ENCODE results near the gene PHYH.
"Not testable (repeated sequence)": the region's sequence is repeated elsewhere in the genome, so short reads cannot be mapped to it uniquely, and the experiment has no call there.

PHYH gene

DNA sequence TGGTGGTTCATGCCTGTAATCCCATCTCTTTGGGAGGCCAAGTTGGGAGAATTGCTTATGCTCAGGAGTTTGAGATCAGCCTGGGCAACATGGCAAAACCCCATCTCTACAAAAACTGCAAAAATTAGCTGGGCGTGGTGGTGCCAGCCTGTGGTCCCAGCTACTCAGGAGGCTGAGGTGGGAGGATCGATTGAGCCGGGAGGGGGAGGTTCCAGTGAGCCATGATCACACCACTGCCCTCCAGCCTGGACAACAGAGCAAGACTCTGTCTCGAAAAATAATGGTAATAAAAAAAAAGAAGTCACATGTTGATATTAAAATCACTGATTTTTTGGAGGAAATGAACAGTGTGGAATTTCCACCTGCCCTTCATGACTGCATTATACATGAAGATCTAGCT, 15.8 kb downstream of the PHYH start:
- Histone ChIP-seq H3K27me3 (ENCODE audit: insufficient read depth, low read length, poor library complexity, severe bottlenecking) (no peaks in the 10 kb centered on the region), H3K9ac (ENCODE audit: low read depth, low read length, poor library complexity, severe bottlenecking) (no peak overlapping the region), H3K9me2 (replicated peaks; ENCODE audit: low read depth, low read length) (no peaks in the 10 kb centered on the region), H2AFZ (ENCODE audit: low read length) (no peak overlapping the region), H3K36me3 (ENCODE audit: insufficient read depth, low read length) (no peaks in the 10 kb centered on the region), H3K79me2 (ENCODE audit: insufficient read depth, low read length) (no peaks in the 10 kb centered on the region), H4K20me1 (ENCODE audit: insufficient read depth, low read length, poor library complexity, severe bottlenecking) (no peaks in the 10 kb centered on the region), H3F3A (ENCODE audit: low read depth) (no peaks in the 10 kb centered on the region), H3K4me3 (ENCODE audit: low read length, poor library complexity, severe bottlenecking) (no peak overlapping the region), H3K4me2 (ENCODE audit: low read depth, low read length, poor library complexity, severe bottlenecking) (no peak overlapping the region), H3K4me1 (ENCODE audit: insufficient read depth, low read length, poor library complexity, severe bottlenecking) (no peaks in the 10 kb centered on the region), H3K9me3 (ENCODE audit: insufficient read depth, low read depth, low read length) (no peaks in the 10 kb centered on the region)
- TF ChIP-seq EZH2phosphoT487 (IDR thresholded peaks at IDR 0.05; ENCODE audit: borderline replicate concordance), result no peak
- TF ChIP-seq, protein P1, sequence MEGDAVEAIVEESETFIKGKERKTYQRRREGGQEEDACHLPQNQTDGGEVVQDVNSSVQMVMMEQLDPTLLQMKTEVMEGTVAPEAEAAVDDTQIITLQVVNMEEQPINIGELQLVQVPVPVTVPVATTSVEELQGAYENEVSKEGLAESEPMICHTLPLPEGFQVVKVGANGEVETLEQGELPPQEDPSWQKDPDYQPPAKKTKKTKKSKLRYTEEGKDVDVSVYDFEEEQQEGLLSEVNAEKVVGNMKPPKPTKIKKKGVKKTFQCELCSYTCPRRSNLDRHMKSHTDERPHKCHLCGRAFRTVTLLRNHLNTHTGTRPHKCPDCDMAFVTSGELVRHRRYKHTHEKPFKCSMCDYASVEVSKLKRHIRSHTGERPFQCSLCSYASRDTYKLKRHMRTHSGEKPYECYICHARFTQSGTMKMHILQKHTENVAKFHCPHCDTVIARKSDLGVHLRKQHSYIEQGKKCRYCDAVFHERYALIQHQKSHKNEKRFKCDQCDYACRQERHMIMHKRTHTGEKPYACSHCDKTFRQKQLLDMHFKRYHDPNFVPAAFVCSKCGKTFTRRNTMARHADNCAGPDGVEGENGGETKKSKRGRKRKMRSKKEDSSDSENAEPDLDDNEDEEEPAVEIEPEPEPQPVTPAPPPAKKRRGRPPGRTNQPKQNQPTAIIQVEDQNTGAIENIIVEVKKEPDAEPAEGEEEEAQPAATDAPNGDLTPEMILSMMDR (conservative IDR thresholded peaks at IDR 0.05; ENCODE audit: low read length), result no peak

DNA sequence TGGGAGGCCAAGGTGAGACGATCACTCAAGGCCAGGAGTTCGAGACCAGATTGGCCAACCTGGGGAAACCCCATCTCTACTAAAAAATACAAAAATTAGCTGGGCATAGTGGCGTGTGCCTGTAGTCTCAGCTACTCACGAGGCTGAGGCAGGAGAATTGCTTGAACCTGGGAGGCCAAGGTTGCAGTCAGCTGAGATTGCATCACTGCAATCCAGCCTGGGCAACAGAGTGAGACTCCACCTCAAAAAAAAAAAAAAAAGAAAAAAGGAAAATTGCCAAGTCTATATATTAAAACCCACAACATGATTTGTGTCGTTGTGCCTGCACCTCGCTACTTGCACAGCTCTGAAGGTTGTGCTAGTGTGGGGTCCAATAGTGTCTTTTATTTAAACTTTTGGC, 17.5 kb downstream of the PHYH start:
- not testable (repeated sequence) for H3F3A ChIP-seq (ENCODE audit: low read depth); H3K9me3 ChIP-seq (ENCODE audit: insufficient read depth, low read depth, low read length); H2AFZ ChIP-seq (ENCODE audit: low read length); H4K20me1 ChIP-seq (ENCODE audit: insufficient read depth, low read length, poor library complexity, severe bottlenecking); H3K4me1 ChIP-seq (ENCODE audit: insufficient read depth, low read length, poor library complexity, severe bottlenecking); H3K4me2 ChIP-seq (ENCODE audit: low read depth, low read length, poor library complexity, severe bottlenecking); H3K9ac ChIP-seq (ENCODE audit: low read depth, low read length, poor library complexity, severe bottlenecking); H3K36me3 ChIP-seq (ENCODE audit: insufficient read depth, low read length); H3K79me2 ChIP-seq (ENCODE audit: insufficient read depth, low read length); H3K9me2 ChIP-seq (replicated peaks; ENCODE audit: low read depth, low read length); H3K4me3 ChIP-seq (ENCODE audit: low read length, poor library complexity, severe bottlenecking); H3K27me3 ChIP-seq (ENCODE audit: insufficient read depth, low read length, poor library complexity, severe bottlenecking)

DNA sequence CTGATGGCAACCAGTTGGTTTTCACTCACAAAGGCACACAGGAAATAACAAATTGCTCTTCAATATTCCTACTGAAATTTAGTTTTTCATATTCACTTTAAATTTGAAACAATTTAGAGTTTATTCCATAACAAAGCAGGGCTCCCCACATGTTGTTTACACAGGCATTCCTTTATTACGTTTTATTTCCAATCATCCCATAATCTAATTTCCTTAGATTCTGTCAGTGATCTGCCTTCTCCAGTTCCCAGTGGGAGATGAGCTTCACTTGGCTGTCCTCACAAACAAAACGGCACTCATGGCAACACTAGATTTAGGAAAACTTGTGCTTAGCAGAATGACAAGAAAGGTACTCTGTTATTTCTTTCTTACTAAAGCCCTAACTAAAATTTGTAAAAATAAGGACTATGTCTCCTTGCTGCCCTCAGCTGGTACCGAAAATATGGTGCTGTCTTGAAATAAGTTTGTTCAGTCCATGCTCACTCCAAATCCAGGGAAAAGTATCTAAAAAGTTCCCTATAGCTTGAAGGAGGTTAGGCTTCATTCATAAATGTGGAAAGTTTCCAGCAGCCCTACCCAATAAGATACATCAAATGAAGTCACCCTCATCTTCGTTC, 23.0 kb downstream of the PHYH start:
- no peaks in the 10 kb centered on the region for H3K36me3 ChIP-seq (ENCODE audit: insufficient read depth, low read length)

DNA sequence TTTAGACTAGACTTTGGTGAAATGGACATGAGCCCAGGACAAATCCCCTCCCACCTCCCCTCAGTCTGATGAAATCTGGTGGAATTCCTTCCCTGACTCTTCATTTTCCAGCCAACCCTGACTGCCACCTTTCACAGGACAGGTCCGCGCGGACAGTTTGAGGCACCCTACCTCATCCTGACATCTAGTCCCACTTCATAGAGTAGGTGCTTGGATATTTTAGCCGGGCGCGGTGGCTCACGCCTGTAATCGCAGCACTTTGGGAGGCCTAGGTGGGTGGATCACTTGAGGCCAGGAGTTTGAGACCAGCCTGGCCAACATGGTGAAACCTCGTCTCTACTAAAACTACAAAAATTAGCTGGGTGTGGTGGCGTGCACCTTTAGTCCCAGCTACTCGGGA, 23.7 kb downstream of the PHYH start:
- not testable (repeated sequence) for H2AFZ ChIP-seq (ENCODE audit: low read length); H3K4me3 ChIP-seq (ENCODE audit: low read length, poor library complexity, severe bottlenecking); H3K36me3 ChIP-seq (ENCODE audit: insufficient read depth, low read length); H3K9me2 ChIP-seq (replicated peaks; ENCODE audit: low read depth, low read length); H3K4me1 ChIP-seq (ENCODE audit: insufficient read depth, low read length, poor library complexity, severe bottlenecking); H3K79me2 ChIP-seq (ENCODE audit: insufficient read depth, low read length); H3K4me2 ChIP-seq (ENCODE audit: low read depth, low read length, poor library complexity, severe bottlenecking); H3F3A ChIP-seq (ENCODE audit: low read depth); H3K27me3 ChIP-seq (ENCODE audit: insufficient read depth, low read length, poor library complexity, severe bottlenecking); H4K20me1 ChIP-seq (ENCODE audit: insufficient read depth, low read length, poor library complexity, severe bottlenecking); H3K9me3 ChIP-seq (ENCODE audit: insufficient read depth, low read depth, low read length); H3K9ac ChIP-seq (ENCODE audit: low read depth, low read length, poor library complexity, severe bottlenecking)

More for the DNA sequence above, 23.0 kb downstream of the PHYH start:
- no peaks in the 10 kb centered on the region for H3K79me2 ChIP-seq (ENCODE audit: insufficient read depth, low read length)
- no peaks in the 10 kb centered on the region for H3F3A ChIP-seq (ENCODE audit: low read depth)
- H3K9me2 ChIP-seq (replicated peaks; ENCODE audit: low read depth, low read length), result no peaks in the 10 kb centered on the region
- no peaks in the 10 kb centered on the region for H3K27me3 ChIP-seq (ENCODE audit: insufficient read depth, low read length, poor library complexity, severe bottlenecking)
- no peak overlapping the region for H2AFZ ChIP-seq (ENCODE audit: low read length)
- no peaks in the 10 kb centered on the region for H4K20me1 ChIP-seq (ENCODE audit: insufficient read depth, low read length, poor library complexity, severe bottlenecking)
- no peak for TF ChIP-seq EZH2phosphoT487 (IDR thresholded peaks at IDR 0.05; ENCODE audit: borderline replicate concordance)
- TF ChIP-seq, protein P1 (conservative IDR thresholded peaks at IDR 0.05; ENCODE audit: low read length), result no peak
- no peaks in the 10 kb centered on the region for H3K9me3 ChIP-seq (ENCODE audit: insufficient read depth, low read depth, low read length)
- H3K4me2 ChIP-seq (ENCODE audit: low read depth, low read length, poor library complexity, severe bottlenecking), result no peak overlapping the region
- no peak overlapping the region for H3K4me3 ChIP-seq (ENCODE audit: low read length, poor library complexity, severe bottlenecking)
- H3K9ac ChIP-seq (ENCODE audit: low read depth, low read length, poor library complexity, severe bottlenecking), result no peak overlapping the region
- no peaks in the 10 kb centered on the region for H3K4me1 ChIP-seq (ENCODE audit: insufficient read depth, low read length, poor library complexity, severe bottlenecking)
